NCI-H2107 (cell line): ENCODE results near the gene NREP.

ENCODE experiments used
- DNase-seq: peaks from one replicate; lab custom pipeline; 2025; lab: John Stamatoyannopoulos, UW

Gene NREP

GRCh38 chr5:111765613-111766571 lies 8.9 kb upstream of the NREP start:
- DNase-seq = no peak

- no peak for DNase-seq
Observed at GRCh38 chr5:111764019-111764418, 7.0 kb upstream of the NREP start.

- DNase-seq = no peak
Observed at GRCh38 chr5:111762895-111763294, 5.9 kb upstream of the NREP start.

GRCh38 chr5:111758284-111758628 lies 1.3 kb upstream of the NREP start:
- DNase-seq = no peak

- DNase-seq = peak; percentile 78
Observed at GRCh38 chr5:111757355-111758283, 625 bp upstream of the NREP start.

GRCh38 chr5:111755942-111756381 lies 1.0 kb downstream of the NREP start:
- DNase-seq = no peak

GRCh38 chr5:111755345-111755941 lies 1.6 kb downstream of the NREP start:
- DNase-seq = no peak

- no peak for DNase-seq
Observed at GRCh38 chr5:111753884-111754589, 3.0 kb downstream of the NREP start.

GRCh38 chr5:111752426-111752965 lies 4.5 kb downstream of the NREP start:
- no peak for DNase-seq

- DNase-seq = no peak
Observed at GRCh38 chr5:111749303-111750026, 7.5 kb downstream of the NREP start.

- no peak for DNase-seq
Observed at GRCh38 chr5:111748304-111748763, 8.7 kb downstream of the NREP start.

GRCh38 chr5:111747337-111747736 lies 9.7 kb downstream of the NREP start:
- no peak for DNase-seq

- DNase-seq = no peak
Observed at GRCh38 chr5:111746791-111747190, 10.2 kb downstream of the NREP start.

- DNase-seq = no peak
Observed at GRCh38 chr5:111745075-111745739, 11.8 kb downstream of the NREP start.

GRCh38 chr5:111744455-111744854 lies 12.5 kb downstream of the NREP start:
- DNase-seq = no peak

- no peak for DNase-seq
Observed at GRCh38 chr5:111743988-111744387, 13.0 kb downstream of the NREP start.

GRCh38 chr5:111743512-111743911 lies 13.5 kb downstream of the NREP start:
- DNase-seq = no peak

GRCh38 chr5:111742177-111742994 lies 14.6 kb downstream of the NREP start:
- peak; percentile 2 for DNase-seq

- DNase-seq = peak; percentile 4
Observed at GRCh38 chr5:111741278-111741677, 15.7 kb downstream of the NREP start.
